CD4-positive, alpha-beta T cell treated with Interleukin-15 for 4 hours (primary cell): ENCODE data around the gene STEAP3.

Experiments
- DNase-seq: peaks from one replicate; pipeline ENCODE4 v3.0.0-alpha.2; 2020; ENCODE audit warnings: low spot score

The STEAP3 gene

DNA sequence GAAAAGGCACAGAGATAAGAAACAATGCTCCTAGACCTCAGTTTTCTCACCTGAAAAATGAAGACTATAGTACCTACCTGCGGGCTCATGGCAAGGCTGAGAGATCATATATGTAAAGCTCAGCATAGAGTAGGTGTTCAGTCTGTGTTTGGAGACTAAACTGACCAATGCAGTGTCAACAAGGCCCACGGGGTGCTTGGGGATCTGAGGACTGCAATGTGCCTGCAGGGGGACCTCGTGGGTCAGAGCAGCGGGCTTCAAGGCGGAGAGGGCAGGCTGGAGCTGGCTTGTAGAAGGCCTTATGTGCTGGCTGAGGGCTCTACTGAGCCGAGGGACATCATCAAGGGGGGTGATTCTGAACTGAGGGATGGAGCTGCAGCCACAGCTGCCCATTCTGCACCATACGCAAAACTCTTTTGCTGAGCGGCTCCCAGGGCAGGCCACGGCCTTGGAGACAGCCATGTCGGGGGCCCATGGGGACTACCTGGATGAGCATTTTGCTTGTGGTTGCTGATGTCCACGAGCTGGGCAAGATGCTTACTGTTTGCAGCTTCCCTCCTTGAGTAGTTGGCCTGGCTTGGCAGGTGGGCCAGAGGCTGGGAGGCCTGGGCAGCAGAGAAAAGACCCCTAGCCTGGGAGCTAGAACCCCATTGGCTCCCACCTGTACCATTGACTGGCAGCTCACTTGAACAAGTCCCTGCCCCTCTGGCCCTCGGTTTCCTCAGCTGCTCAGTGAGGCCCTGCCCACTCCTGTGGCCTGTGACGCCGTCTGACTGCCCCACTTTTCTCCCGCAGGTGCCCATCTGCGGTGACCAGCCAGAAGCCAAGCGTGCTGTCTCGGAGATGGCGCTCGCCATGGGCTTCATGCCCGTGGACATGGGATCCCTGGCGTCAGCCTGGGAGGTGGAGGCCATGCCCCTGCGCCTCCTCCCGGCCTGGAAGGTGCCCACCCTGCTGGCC, 23.5 kb downstream of the STEAP3 start:
- DNase-seq, result no peak

DNA sequence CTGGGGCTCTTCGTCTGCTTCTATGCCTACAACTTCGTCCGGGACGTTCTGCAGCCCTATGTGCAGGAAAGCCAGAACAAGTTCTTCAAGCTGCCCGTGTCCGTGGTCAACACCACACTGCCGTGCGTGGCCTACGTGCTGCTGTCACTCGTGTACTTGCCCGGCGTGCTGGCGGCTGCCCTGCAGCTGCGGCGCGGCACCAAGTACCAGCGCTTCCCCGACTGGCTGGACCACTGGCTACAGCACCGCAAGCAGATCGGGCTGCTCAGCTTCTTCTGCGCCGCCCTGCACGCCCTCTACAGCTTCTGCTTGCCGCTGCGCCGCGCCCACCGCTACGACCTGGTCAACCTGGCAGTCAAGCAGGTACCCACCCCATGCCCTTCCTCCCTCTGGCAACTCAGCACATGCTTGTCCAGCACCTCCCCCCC, 24.2 kb downstream of the STEAP3 start:
- DNase-seq, result no peak

DNA sequence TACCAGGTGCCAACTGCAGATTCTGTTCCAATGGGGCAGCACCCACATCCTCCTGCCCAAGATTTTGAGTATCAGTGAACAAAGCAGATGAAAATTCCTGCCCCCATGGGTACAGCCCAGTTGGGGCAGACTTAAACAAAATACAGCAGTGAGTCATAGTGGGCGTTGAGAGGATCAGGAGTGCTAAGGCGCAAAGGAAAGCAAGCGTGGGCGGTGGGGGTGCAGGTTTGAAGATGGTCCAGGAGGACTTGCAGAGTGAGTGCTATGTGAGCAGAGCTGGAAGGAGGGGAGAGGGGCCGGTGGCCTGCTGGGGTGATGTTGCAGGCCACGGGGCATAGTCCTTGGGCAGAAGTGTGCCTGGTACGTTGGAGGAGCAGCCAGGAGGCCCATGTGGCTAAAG, 24.7 kb downstream of the STEAP3 start:
- DNase-seq, result no peak

DNA sequence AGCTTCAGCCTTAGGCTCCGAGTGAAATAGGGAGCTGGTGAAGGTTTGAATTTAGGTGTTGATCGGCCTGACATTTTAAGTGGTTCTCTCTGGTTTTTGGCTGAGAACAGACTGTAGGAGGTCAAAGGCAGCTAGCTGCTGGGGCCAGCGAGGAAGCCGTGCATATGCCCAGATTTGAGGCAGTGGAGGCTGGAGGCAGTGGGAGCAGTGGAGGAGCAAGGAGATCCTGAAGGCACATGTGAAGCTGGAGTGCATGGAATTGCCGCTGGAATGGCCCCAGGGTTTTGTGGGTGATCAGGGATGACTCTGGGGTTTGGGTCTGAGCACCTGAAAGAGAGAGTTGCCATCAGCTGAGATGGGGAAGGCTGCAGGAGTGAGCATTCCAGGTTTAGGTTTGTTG, 25.1 kb downstream of the STEAP3 start:
- DNase-seq, result no peak

DNA sequence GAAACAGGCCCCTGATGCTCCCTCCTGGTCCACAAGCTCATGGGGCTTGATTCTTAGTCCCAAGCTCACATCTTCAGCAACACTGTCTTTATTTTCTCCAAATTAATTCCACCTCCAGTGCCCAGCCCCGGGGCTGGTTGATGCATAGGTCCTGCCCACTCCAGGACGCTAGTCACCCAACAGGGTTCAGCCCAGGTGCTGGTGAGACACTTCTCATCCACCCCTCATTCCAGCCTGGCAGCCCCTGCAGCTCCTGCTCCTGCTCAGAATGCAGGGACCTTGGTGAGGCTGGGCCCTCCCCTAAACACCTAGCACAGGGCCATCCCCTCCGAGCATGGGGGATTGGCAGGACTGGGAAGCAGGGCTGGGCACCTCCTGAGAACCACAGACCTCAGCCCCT, 25.7 kb downstream of the STEAP3 start:
- no peak for DNase-seq

DNA sequence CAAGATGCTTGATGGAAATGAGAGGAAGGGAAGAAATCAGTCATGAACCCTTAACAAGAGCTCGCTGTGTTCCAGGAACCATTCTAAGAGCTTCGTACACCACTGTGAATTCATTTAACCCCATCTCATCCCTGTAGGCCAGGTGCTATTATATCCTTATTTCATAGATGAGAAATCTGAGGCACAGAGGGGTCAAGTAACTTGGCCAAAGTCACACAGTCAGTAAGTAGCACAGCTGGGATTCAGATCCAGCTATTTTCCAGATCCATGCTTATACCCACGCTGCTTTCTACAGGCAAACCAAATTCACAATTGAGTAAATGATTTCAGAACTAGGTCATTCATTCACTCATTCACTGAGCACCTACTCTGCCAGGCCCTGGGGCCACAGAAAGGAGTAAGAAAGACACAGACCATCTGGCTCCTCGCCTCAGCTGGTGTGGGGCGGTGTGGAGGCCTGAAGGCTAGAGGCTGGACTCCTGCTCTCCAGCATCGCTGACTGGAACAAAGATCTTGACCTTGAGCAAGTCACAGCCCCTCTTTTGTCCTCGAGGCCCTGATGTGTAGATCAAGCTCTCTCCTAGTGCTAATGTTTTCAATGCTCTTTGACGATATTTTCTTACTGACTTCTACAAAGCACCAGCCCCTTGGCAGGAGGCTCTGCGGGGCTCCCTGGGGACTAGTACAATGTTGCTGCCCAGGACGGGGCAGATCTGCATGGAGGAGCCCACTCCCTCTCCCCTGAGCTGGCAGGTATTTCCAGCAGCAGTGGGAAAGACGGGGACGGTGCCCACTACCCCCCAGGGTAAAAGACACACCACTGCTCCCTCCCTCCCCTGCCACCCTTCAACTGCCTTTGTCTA, 26.5 kb downstream of the STEAP3 start:
- DNase-seq, result no peak

DNA sequence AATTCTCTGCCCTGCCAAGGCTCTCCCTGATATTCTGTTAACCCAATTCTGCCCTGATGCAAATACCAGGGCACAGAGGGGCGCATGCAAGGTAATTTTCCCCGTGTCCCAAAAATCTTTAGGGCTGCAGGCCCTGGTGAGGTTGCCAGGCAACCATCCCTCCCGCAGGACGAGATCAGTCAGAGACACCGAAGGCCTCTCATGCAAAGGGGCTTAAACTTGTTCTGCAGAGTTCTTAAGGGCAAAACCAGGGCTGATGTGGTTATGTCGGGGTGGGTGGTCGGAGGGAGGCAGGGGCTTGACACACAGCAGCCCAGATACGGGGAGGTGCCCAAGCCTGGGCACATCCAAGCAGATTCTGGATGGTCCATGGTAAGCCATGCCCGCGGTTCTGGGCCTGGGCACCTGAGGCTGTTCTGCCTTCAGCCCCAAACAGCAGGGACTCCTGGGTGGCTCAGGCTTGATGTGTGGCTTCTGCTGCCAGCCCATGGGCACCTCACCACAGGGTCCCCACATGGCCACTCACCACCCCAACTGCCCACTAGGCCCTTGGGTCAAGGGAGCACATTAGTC, 27.2 kb downstream of the STEAP3 start:
- DNase-seq, result no peak

DNA sequence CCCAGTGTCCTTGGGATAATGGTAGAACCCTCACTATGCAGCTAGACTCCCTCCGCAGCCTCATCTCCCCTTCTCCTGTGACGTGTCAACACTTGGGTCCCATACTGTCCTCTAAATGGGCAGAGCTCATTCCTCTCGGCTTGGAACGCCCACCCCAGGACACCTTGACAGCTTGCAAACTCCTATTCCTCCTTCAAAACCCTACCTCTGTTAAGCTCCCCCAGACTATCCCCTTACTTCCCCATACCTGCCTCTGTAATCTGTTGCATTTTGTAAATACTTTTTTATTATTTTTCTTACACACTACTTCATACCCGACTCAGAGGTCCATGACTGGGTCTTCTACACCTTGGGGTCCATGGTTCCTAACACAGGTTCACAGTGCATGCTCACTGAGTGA, 28.0 kb downstream of the STEAP3 start:
- no peak for DNase-seq

DNA sequence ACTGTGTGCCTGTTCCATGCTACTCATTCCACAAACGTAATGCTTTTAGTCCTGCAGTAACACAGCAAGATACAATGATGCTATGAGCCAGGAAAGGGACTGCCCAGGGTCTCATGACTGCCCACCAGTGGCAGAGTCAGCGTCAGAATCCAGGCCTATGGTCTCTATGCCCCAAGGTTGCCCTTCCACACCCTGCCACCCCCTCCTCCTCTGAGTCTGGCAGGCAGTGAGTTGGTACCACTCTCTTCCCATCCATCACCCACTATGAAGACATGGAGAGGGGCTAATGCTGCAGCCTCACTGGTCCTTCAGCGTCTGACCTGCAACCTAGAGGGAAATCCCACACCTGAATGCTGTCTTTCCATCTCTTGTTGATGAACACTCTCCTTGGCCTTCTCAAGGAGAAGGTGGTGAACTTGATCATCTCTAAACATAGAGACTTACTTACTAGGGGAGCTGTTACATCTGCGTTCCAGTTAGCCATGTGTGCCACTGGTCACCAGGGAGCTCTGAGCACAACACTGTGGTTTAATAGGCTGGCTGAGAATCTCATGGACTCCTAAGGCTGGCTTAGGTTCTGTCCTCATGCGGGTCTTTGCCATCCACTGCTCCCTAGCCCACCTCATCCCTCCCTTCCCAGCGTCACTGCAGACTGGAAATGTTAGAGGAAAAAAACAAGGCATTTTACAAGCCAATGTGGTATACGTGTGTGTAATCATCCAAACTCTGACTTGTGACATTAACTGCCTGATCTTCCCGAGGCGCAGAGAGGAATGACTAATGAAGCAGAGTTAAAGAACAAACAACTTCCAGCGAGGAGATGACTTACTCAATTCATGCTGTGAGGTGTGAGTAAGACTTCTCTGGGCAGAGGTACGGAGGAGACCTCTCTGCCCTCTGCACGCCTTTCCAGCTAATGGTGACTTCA, 28.8 kb downstream of the STEAP3 start:
- no peak for DNase-seq

DNA sequence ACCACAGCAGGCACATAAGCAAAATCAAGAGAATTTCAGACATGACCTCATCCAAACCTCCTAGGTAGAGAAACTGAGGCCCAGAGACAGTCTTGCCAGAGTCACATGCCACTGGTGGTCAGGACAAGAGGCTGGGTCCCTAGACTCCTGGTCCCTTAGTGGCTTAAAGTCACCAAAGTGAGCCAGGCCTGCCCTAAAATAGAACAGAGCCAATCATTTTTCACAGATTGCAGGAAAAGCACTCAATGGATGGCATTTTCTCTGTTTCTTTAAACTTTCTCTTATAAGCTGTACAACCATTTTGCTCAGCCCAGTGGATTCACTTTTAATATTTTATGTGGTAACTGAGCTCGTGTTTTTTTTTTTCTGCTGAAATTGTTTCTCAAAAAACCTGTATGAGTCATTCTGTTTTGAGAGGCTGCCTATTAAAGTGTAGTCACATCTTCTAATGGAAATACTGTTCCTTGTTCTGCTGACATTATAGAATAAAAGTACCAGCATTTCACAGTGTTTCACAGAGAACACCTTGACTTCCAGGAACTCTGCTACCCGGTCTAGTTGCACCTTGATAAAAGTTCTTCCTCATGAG, 29.6 kb downstream of the STEAP3 start:
- no peak for DNase-seq

DNA sequence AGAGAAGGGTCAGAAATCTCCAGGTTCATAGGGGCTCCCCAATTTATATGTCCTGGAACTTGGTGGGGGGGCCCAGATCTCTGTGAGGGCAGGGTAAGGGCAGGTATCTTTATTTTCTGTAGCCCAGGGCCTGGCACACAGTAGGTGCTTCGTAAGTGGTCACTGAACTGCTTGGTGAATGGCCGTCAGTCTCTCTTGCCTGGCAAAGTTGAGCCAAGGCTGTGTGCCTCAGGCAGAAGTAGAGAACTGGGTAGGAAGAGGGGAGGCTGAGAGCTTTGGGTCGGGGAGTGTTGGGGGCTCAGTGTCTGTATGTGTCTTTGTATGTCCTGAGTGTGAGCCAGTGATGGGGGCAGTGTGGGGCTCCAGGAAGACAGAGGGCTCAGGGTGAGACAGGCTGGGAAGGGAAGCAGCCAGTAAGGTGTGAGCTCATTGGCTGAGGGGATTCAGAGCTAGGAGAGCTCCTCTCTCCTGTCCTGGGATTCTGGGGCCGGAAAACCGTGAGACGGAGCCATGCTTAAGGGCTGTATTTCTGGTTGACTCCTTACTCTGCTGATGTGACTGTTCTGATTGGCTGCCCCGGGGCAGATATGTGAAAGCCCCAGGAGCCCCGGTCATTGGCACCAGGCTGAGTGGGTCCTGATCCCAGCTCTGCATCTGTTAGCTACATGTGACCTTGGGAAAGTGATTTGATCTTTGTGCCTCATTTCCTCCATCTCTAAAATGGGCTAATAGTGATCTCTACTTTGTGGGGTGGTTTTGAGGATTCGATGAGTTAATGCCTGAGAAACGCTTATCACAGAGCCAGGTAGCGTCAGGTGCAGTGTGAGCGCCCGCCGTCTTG, 30.3 kb downstream of the STEAP3 start:
- DNase-seq, result no peak

DNA sequence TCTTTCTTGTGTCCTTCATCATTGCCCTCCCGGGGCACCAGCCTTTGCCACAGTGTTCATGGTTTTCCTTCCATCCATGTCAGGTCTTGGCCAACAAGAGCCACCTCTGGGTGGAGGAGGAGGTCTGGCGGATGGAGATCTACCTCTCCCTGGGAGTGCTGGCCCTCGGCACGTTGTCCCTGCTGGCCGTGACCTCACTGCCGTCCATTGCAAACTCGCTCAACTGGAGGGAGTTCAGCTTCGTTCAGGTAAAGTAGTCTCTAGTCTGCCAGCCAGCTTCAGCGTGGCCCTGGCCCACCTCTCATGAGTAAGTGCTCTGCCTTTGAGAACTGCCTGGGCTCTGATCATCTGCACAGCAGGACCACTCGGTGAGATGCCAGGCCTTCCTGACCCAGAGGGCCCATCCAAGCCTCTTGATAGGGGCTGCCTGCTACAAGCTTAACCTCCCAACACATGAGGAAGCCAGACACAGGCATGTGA, 31.0 kb downstream of the STEAP3 start:
- DNase-seq, result no peak

DNA sequence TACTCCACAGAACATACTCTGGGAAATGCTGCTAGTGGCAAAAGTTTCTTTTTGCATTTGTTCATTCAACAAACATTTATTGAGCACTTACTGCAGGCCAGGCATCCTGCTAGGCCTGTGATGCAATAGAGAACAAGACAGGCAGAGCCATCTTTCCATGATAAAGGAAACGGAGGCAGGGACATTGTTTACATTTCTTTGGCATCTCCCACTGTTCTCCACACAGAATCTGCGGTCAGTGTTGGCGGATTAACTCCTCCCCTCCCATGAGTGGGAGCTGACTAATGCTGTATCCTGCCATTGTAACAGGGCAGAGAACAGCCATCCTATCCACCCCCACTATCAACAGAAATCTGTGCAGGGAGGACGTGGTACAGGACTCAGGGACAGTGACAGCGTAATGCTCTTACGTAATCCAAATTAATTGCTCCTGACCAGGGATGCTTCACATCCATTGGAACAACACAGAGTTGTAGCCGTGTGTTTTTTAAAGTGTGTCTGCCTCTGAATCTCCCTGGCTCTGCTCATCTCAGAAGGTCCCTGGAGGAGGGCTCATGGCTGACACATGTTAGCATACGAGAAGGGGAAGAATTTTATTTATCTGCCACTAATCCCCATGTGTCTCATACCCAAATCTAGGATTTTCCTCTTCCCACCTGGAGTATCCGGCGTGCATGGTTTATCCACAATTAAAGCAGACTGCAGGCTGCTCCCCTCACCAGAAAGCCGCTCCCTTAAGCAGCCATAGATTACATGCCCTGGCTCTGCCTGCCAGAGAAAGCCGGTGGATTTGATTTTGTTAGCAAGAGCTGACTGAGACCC, 32.3 kb downstream of the STEAP3 start:
- DNase-seq, result no peak

DNA sequence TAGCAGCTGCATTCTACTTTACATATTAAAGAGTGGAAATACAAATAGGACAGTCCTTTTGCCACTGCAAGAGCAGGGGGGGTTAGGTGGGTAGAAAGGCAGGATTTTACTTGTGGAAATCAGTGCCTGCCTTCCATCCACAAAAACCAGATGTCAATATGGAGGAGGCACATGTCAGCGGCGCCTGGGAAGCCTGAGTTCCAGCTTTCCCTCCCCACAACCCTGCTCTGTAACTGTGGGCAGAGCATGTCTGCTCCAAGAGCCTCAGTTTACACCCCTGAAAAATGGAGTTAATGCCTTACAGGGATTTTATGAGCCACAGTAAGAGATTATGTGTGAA, 32.9 kb downstream of the STEAP3 start:
- DNase-seq, result no peak

DNA sequence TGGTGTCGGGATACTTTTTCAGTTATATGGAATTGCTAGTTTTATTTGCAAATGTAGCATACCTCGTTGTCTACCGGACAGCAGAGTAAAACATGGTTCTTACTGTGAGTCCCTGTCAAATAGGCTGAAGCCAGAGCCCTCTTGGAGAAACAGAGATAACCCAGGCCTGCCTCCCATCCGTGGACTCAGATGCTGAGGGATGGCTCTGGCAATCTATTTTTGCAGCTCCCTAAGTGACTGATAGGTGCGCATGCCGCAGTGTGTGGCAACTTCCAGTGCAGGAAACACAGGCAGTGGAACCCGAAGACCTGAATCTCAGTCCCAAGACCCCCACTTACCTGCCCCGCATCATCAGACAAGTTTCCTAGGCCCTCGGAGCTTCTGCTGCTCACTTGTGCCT, 33.6 kb downstream of the STEAP3 start:
- no peak for DNase-seq

DNA sequence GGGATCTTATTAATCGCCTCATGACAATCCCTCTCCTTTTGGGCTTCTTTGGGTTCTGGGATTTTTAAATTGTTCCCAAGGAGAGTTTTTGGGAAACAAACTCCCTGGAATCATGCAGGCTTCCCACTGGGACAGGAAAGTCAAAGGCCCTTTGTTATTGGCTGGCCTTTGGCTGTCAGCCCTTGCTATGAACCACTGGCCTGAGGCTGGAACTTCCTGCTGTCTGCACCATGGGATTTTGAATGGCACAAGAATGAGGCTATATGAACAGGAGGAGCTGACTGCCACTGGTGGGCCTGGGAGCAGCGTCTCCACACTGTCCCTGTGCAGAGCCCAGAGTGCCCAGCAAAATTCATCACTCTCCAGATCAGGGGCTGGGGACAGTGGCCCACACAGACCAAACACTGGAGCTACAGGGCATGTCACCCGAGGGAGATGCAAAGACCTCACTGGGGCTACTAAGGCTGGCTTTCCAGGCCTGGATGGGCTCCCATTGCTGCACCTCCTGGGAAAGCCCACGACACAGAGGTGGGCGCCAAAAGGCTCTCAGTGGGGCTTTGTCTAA, 35.7 kb downstream of the STEAP3 start:
- no peak for DNase-seq

DNA sequence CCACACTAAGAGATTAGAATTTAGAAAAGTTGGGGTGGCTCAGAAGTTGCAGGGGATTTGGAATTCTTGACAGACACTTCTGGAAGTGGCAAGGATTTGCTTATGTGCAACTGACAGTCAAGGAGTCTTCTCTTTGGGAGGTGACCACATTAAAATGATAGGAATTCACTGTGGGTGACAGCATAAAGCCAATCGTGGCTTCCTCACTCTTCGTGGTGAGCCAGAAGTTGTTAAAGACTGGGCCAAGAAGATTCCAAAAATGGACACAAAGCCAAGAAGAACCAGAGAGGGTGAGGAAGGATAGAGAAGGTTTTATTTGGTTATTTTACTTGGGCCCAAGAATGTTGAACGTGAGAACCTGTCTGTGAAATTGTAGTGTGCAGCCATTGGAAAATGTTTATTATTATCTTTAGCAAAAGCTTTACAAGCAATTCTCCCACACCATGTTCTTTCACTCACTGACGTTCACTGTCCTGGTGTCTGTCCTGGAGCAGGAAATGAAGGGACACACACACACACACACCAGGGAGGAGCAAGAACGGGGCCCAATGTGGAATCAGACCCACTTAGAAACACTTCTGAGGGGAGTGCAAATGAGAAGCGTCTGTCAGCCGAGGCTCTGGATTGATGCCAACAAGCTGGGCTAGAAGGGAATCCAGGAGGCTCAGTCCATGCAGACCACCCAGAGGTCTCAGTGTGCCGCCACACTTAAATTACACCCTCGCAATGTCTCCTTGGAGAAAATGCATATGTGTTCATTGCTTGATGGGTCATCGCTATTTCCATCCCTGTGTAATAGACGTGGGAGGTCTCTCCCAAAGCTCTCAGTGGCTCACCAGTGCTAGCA, 37.2 kb downstream of the STEAP3 start:
- no peak for DNase-seq
